Coronary artery (tissue), 2 donors: ENCODE measurements around the gene EXOSC9.

ENCODE experiments used
- DNase-seq: peaks from one replicate; pipeline ENCODE4 v3.0.0-alpha.2; 2017; ENCODE audit warnings: low spot score
- H3K27ac ChIP-seq, 2 donors: fragments of 200-600 bp; sonication (generic); one replicate each; pipeline ENCODE4 v1.5.1; 2016 to 2019
- H3K4me3 ChIP-seq: fragments of 200-600 bp; sonication (generic); 2 replicates; pipeline ENCODE4 v1.5.1; 2016; ENCODE audit warnings: mild to moderate bottlenecking, moderate library complexity
- TF ChIP-seq, protein P1 (sequence below): fragments of 200-600 bp; sonication (generic); IDR thresholded peaks from one replicate; pipeline ENCODE4 v1.5.1; 2019; ENCODE audit warnings: antibody characterized with exemption

EXOSC9 gene

DNA sequence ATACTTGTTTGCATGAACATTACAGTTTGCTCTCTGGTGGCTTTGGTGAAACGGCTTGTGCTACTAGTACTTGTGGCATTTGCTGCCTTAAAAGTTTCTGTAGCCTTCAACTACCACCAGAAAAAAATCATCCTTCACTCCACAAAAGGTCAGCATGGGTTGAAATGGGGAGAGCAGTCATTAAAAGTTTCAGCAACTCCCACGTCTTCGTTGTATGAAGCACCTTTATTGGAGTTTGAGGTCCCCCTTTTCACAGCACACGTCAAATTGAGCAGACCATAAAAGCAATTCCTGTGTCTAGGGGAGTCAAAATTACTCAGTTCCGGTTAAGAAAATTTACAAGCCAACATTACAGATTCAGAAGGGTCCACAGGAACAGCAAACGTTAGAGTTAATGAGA is 45.5 kb downstream of the EXOSC9 start:
- H3K27ac ChIP-seq: no peak overlapping the region
- DNase-seq: no peak
- TF ChIP-seq, protein P1, sequence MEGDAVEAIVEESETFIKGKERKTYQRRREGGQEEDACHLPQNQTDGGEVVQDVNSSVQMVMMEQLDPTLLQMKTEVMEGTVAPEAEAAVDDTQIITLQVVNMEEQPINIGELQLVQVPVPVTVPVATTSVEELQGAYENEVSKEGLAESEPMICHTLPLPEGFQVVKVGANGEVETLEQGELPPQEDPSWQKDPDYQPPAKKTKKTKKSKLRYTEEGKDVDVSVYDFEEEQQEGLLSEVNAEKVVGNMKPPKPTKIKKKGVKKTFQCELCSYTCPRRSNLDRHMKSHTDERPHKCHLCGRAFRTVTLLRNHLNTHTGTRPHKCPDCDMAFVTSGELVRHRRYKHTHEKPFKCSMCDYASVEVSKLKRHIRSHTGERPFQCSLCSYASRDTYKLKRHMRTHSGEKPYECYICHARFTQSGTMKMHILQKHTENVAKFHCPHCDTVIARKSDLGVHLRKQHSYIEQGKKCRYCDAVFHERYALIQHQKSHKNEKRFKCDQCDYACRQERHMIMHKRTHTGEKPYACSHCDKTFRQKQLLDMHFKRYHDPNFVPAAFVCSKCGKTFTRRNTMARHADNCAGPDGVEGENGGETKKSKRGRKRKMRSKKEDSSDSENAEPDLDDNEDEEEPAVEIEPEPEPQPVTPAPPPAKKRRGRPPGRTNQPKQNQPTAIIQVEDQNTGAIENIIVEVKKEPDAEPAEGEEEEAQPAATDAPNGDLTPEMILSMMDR: no peak
- H3K4me3 ChIP-seq: no peak overlapping the region

DNA sequence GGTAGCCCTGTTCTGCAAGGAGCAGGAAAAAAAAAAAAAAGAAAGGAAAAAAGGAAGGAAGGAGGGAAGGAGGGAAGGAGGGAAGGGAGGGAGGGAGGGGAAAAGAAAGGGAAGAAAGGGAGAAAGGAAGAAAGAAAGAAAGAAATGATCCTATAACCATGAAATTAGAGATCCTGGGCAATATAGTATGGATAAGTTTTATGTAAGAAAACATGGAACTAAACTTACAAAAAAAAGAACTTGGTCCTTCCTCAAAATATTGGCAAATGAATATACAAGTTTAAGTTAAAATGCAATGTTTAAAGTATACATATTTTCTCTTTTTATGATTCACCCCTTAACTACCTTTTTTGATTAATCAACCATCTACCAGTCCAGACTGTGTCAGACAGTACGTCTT is 50.2 kb downstream of the EXOSC9 start:
- DNase-seq: no peak
- no peak overlapping the region for H3K4me3 ChIP-seq
- TF ChIP-seq, protein P1: no peak
- no peak overlapping the region for H3K27ac ChIP-seq

DNA sequence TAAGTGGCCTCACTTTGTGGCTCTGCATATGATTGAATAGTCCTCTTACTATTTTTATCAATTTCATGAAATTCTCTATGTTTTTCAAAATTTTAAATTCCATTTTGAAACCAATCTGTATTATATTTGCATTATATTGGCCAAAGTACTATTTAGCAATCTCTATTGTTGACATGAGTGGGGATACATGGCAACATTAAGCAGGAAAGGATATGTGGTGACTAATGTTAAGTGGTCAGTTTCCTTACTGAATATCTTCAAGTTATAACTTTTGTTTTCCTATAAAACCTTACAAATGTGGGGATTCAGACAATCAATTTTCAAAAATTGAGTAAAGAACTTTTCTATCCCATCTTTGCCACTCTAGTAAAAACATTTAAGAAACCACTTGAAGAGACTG is 59.0 kb downstream of the EXOSC9 start:
- TF ChIP-seq, protein P1: no peak
- no peak overlapping the region for H3K4me3 ChIP-seq

DNA sequence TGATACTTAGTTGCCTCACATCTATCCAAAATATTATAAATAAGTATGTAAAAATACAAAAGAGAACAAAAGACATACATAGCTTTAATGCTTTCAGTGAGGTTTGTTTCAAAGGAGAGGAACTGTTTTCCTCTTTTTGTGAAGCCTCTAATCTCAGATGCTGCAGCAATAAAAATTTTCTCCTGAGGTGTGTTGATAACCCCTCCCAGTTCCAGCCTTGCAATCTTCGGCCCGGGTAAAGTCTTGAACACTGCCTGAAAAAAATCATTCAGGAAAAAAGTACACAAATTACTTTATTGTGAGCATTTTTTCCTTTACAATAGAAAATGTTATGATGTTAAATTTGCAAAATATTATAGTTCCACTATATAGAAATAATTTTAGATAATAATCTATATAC is 60.3 kb downstream of the EXOSC9 start:
- Histone ChIP-seq H3K4me3 (no peak overlapping the region), H3K27ac (no peak overlapping the region)
- no peak for DNase-seq
- TF ChIP-seq, protein P1: no peak

More for the DNA sequence above, 59.0 kb downstream of the EXOSC9 start:
- DNase-seq: no peak
- H3K27ac ChIP-seq: no peak overlapping the region

DNA sequence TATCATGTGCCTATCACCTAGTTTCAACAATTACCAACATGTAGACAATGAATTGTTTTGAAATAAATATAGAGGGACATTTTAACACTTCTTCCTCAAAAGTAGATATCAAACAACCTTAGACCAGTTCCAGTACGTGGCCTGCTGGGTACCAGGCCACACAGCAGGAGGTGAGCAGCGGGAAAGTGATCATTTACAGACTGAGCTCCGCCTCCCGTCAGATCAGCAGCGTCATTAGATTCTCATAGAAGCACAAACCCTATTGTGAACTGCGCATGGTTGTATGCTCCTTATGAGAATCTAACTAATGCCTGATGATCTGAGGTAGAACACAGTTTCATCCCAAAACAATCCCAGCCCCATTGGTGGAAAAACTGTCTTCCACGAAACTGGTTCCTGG is 62.7 kb downstream of the EXOSC9 start:
- no peak for DNase-seq
- no peak overlapping the region for H3K4me3 ChIP-seq
- no peak overlapping the region for H3K27ac ChIP-seq
- TF ChIP-seq, protein P1: no peak
